ENCODE measurements around the gene PTPRN2. TPM values are rescaled to one million over a fixed set of nuclear protein-coding genes. Genes with fewer than 3 reads are reported as not detected.

PTPRN2 gene
- total and polyA plus RNA-seq, 9 of the 15 experiments (the other 6 are each of a cell fraction or from before 2014, with no cell fraction given), result not detected

DNA sequence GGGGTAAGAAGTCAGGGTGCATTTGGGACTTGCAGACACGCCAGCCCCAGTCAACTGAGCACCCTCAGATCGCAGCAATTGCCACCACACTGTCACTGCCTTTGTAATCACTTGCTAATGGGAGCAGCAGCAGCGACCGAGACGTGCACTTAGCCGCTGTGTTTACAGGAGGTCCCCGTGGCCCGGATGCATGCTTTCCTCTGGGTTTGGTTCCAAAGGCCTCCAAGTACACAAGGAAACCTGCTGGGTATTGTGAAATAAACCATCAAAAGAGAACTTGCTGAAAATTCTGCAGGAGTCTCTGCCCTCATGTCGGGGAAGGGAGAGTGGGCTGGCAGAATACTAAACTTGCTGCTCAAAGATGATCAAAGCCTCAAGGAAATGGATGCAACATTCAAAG lies 909.1 kb downstream of the PTPRN2 start:
- CTCF ChIA-PET (ENCODE audit: low intra/inter-chr PET ratio), result no interaction called here
- Histone ChIP-seq H3K27me3 (ENCODE audit: control insufficient read depth in 2 of 2, insufficient read depth in 2 of 2, low read length in 2 of 2) (peaks cover 72 to 80% of the 10 kb centered on the region in 2 experiments), H3K4me2 (ENCODE audit: insufficient read depth, low read length) (no peak overlapping the region)
- TF ChIP-seq CREB1 (IDR thresholded peaks at IDR 0.05) (no peak), CREB1 (CRISPR knock-in tag; IDR thresholded peaks at IDR 0.05) (no peak), ZNF121 (CRISPR knock-in tag; conservative IDR thresholded peaks at IDR 0.05) (no peak), BRD9 (IDR thresholded peaks at IDR 0.05; ENCODE audit: low read depth, partially characterized antibody) (no peak), PHTF2 (CRISPR knock-in tag; IDR thresholded peaks at IDR 0.05) (no peak), HNRNPK (IDR thresholded peaks at IDR 0.05; ENCODE audit: low read depth, low read length, poor library complexity, severe bottlenecking) (no peak)
- TF ChIP-seq, protein P1, sequence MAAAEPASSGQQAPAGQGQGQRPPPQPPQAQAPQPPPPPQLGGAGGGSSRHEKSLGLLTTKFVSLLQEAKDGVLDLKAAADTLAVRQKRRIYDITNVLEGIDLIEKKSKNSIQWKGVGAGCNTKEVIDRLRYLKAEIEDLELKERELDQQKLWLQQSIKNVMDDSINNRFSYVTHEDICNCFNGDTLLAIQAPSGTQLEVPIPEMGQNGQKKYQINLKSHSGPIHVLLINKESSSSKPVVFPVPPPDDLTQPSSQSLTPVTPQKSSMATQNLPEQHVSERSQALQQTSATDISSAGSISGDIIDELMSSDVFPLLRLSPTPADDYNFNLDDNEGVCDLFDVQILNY (CRISPR knock-in tag; IDR thresholded peaks at IDR 0.05), result no peak
- TF ChIP-seq, protein P2, sequence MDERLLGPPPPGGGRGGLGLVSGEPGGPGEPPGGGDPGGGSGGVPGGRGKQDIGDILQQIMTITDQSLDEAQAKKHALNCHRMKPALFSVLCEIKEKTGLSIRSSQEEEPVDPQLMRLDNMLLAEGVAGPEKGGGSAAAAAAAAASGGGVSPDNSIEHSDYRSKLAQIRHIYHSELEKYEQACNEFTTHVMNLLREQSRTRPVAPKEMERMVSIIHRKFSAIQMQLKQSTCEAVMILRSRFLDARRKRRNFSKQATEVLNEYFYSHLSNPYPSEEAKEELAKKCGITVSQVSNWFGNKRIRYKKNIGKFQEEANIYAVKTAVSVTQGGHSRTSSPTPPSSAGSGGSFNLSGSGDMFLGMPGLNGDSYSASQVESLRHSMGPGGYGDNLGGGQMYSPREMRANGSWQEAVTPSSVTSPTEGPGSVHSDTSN (CRISPR knock-in tag; IDR thresholded peaks at IDR 0.05; ENCODE audit: low read depth), result no peak
- TF ChIP-seq, protein P2 (tag; conservative IDR thresholded peaks at IDR 0.05; ENCODE audit: low read depth), result no peak
- TF ChIP-seq, protein P3, sequence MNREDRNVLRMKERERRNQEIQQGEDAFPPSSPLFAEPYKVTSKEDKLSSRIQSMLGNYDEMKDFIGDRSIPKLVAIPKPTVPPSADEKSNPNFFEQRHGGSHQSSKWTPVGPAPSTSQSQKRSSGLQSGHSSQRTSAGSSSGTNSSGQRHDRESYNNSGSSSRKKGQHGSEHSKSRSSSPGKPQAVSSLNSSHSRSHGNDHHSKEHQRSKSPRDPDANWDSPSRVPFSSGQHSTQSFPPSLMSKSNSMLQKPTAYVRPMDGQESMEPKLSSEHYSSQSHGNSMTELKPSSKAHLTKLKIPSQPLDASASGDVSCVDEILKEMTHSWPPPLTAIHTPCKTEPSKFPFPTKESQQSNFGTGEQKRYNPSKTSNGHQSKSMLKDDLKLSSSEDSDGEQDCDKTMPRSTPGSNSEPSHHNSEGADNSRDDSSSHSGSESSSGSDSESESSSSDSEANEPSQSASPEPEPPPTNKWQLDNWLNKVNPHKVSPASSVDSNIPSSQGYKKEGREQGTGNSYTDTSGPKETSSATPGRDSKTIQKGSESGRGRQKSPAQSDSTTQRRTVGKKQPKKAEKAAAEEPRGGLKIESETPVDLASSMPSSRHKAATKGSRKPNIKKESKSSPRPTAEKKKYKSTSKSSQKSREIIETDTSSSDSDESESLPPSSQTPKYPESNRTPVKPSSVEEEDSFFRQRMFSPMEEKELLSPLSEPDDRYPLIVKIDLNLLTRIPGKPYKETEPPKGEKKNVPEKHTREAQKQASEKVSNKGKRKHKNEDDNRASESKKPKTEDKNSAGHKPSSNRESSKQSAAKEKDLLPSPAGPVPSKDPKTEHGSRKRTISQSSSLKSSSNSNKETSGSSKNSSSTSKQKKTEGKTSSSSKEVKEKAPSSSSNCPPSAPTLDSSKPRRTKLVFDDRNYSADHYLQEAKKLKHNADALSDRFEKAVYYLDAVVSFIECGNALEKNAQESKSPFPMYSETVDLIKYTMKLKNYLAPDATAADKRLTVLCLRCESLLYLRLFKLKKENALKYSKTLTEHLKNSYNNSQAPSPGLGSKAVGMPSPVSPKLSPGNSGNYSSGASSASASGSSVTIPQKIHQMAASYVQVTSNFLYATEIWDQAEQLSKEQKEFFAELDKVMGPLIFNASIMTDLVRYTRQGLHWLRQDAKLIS (CRISPR knock-in tag; IDR thresholded peaks at IDR 0.05), result no peak
- TF ChIP-seq, protein P4, sequence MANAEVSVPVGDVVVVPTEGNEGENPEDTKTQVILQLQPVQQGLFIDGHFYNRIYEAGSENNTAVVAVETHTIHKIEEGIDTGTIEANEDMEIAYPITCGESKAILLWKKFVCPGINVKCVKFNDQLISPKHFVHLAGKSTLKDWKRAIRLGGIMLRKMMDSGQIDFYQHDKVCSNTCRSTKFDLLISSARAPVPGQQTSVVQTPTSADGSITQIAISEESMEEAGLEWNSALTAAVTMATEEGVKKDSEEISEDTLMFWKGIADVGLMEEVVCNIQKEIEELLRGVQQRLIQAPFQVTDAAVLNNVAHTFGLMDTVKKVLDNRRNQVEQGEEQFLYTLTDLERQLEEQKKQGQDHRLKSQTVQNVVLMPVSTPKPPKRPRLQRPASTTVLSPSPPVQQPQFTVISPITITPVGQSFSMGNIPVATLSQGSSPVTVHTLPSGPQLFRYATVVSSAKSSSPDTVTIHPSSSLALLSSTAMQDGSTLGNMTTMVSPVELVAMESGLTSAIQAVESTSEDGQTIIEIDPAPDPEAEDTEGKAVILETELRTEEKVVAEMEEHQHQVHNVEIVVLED (CRISPR knock-in tag; IDR thresholded peaks at IDR 0.05), result no peak

More for the DNA sequence above, 909.1 kb downstream of the PTPRN2 start:
- H3K4me1 ChIP-seq (replicated peaks in 1 of 2; ENCODE audit: control insufficient read depth in 2 of 2, insufficient read depth in 2 of 2, low read length in 2 of 2), result peaks cover 0 to 12% of the 10 kb centered on the region in 2 experiments; a peak in 1 of 5 replicates
- H3K36me3 ChIP-seq (ENCODE audit: control insufficient read depth, insufficient read depth, low read length), result no peaks in the 10 kb centered on the region
- no peak overlapping the region for H3K4me3 ChIP-seq
- ATAC-seq, result no peak
- BruUV-seq (replicated peaks), result no TSS peak
- FAIRE-seq, result no peak
- no peak overlapping the region for H3K27ac ChIP-seq (ENCODE audit: extremely low read depth, low read depth, low read length)
- H3K9me1 ChIP-seq (ENCODE audit: control insufficient read depth, insufficient read depth, low read length), result peaks cover 4% of the 10 kb centered on the region
- POLR2A ChIA-PET, result no interaction called here
- in situ Hi-C loops (cut with MboI) (no loop called here), intact Hi-C loops (cut with micrococcal nuclease) (no loop called here)
- H4K20me1 ChIP-seq (replicated peaks; ENCODE audit: control insufficient read depth, insufficient read depth, low read length), result peaks cover 7% of the 10 kb centered on the region; the same call in 1 of the 2 replicates
- WGBS (ENCODE audit: insufficient coverage, low coverage, missing lambda C conversion rate), result under 1% methylated on average over 9 of the region's 9 CpGs
- H2AFZ ChIP-seq (ENCODE audit: low read depth, low read length), result no peak overlapping the region
- H3K9ac ChIP-seq (ENCODE audit: insufficient read depth in 1 of 2, low read depth in 2 of 2, low read length in 2 of 2), result no peak overlapping the region
- no peaks in the 10 kb centered on the region for H3K9me3 ChIP-seq (replicated peaks; ENCODE audit: control insufficient read depth, insufficient read depth, low read depth, low read length)
- DNase-seq (ENCODE audit: extremely low read depth in 1 of 4, low spot score in 3 of 4), result no peak
- H3K79me2 ChIP-seq (ENCODE audit: control insufficient read depth, insufficient read depth, low read length), result no peaks in the 10 kb centered on the region
